ENCODE measurements around the gene LRIG1. TPM values are rescaled to one million over a fixed set of nuclear protein-coding genes. Genes with fewer than 3 reads are reported as not detected.

LRIG1 gene
- total and polyA plus RNA-seq, 9 of the 15 experiments (the other 6 are each of a cell fraction or from before 2014, with no cell fraction given), result 0.05 to 0.38 (median 0.13) TPM; not detected in 3

- TF ChIP-seq MGA (IDR thresholded peaks at IDR 0.05), result no peak
- TF ChIP-seq BRCA1 (IDR thresholded peaks at IDR 0.05), result no peak
- TF ChIP-seq BRCA1 (CRISPR knock-in tag; IDR thresholded peaks at IDR 0.05), result no peak
- no peak for TF ChIP-seq EWSR1 (IDR thresholded peaks at IDR 0.05; ENCODE audit: borderline replicate concordance, low read depth, partially characterized antibody)
- TF ChIP-seq ZNF408 (CRISPR knock-in tag; IDR thresholded peaks at IDR 0.05; ENCODE audit: low read depth), result no peak
- no peak for TF ChIP-seq TCF7L2 (IDR thresholded peaks at IDR 0.05; ENCODE audit: low read depth, low read length)
- no peak for TF ChIP-seq ARNT (IDR thresholded peaks at IDR 0.05)
- no peak for TF ChIP-seq EGR1 (conservative IDR thresholded peaks at IDR 0.05)
- TF ChIP-seq JUND (IDR thresholded peaks at IDR 0.05; ENCODE audit: borderline replicate concordance, low read depth, low read length), result no peak
- no peak for TF ChIP-seq JUND (tag; IDR thresholded peaks at IDR 0.05; ENCODE audit: borderline replicate concordance, low read depth, low read length)
- TF ChIP-seq ZNF695 (CRISPR knock-in tag; IDR thresholded peaks at IDR 0.05), result no peak
- TF ChIP-seq CGGBP1 (CRISPR knock-in tag; IDR thresholded peaks at IDR 0.05), result no peak
- TF ChIP-seq ZBTB12 (CRISPR knock-in tag; IDR thresholded peaks at IDR 0.05), result no peak
- no peak for TF ChIP-seq ZBTB49 (CRISPR knock-in tag; IDR thresholded peaks at IDR 0.05; ENCODE audit: borderline replicate concordance)
Observed at GRCh38 chr3:66456711-66457173, 44.1 kb downstream of the LRIG1 start (continued).
